ELR (cell line): Measurements from ENCODE around the gene POGK.

Source experiments
- DNase-seq: peaks from one replicate; pipeline ENCODE4 v3.0.0-alpha.2; 2015; ENCODE audit warnings: low read depth

The POGK gene

GRCh38 chr1:166903232-166903631 is 64.0 kb downstream of the POGK start:
- DNase-seq = no peak

- DNase-seq = no peak
Measured at GRCh38 chr1:166905136-166905535, 65.9 kb downstream of the POGK start.

- peak; percentile 55 for DNase-seq
Measured at GRCh38 chr1:166905900-166906299, 66.6 kb downstream of the POGK start.
